SK-N-MC (cell line): ENCODE data around the gene TNFRSF6B.

ENCODE experiments used
- EZH2 ChIP-seq: fragments of 200-600 bp; sonication (generic); IDR thresholded peaks from one replicate; pipeline ENCODE4 v1.6.1; 2017; ENCODE audit warnings: antibody characterized with exemption
- FOXP2 ChIP-seq: optimal IDR thresholded peaks from 2 replicates; pipeline ENCODE3; 2011; ENCODE audit warnings: mild to moderate bottlenecking, moderate library complexity; ENCODE audit not compliant: insufficient read depth; ENCODE audit errors: extremely low read length, control extremely low read depth
- POLR2AphosphoS5 ChIP-seq: IDR thresholded peaks from 2 replicates; pipeline ENCODE4 v1.6.1; 2012; ENCODE audit warnings: mild to moderate bottlenecking, low read depth, low read length, borderline replicate concordance

DNA sequence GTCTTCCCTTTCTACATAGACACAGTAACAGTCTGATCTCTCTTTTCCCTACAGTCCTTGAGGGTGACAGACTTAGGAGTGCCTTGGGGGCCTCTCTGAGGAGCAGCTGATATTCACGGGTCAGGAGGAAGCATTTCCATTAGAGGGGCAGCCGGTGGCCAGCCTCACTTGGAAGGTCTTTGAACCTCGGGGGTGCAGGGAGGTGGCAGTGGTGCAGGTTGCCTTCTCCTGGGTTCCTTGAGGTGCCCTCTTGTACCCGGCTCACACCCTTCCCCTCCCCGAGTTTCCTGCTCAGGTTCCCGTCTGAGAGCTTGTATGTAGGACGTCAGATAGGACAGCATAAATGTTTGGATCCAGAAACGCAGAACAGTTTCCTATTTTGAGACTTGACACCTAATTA lies 35.8 kb upstream of the TNFRSF6B start:
- no peak for TF ChIP-seq EZH2
- TF ChIP-seq POLR2AphosphoS5, result no peak
- TF ChIP-seq FOXP2, result no peak
